Activated CD8-positive, alpha-beta T cell treated with anti-CD3 and anti-CD28 coated beads for 36 hours (primary cell): ENCODE results near the gene THY1. TPM values are rescaled to one million over a fixed set of nuclear protein-coding genes. Genes with fewer than 3 reads are reported as not detected.

Experiments
- ATAC-seq: fragments of 200-7000 bp; cut with Tn5 transposase; one replicate; pipeline ENCODE4 v1.10.0; 2021; ENCODE audit warnings: mild to moderate bottlenecking, moderate library complexity
- CTCF ChIA-PET: fragments of 350-600 bp; sonication (Branson Sonifier 250); formaldehyde crosslinking; loops from one replicate; lab custom pipeline; 2021; ENCODE audit warnings: antibody characterized with exemption; lab: Charles Lee
- POLR2A ChIA-PET: fragments of 350-600 bp; sonication (Branson Sonifier 250); formaldehyde crosslinking; loops from one replicate; lab custom pipeline; 2021; ENCODE audit warnings: antibody characterized with exemption; lab: Charles Lee
- DNase-seq: peaks from one replicate; pipeline ENCODE4 v3.0.0-alpha.2; 2020
- H3K27ac Mint-ChIP-seq: one replicate; pipeline ENCODE4 v1.8.0; 2021; ENCODE audit warnings: mild to moderate bottlenecking, mixed read lengths
- H3K27me3 Mint-ChIP-seq: one replicate; pipeline ENCODE4 v1.8.0; 2021; ENCODE audit warnings: mixed read lengths
- H3K36me3 Mint-ChIP-seq: one replicate; pipeline ENCODE4 v1.8.0; 2021; ENCODE audit warnings: low read depth, mixed read lengths
- H3K4me1 Mint-ChIP-seq: one replicate; pipeline ENCODE4 v1.8.0; 2021; ENCODE audit warnings: low read depth, mixed read lengths
- H3K4me3 Mint-ChIP-seq: one replicate; pipeline ENCODE4 v1.8.0; 2021; ENCODE audit warnings: mild to moderate bottlenecking, moderate library complexity, mixed read lengths
- H3K9me3 Mint-ChIP-seq: one replicate; pipeline ENCODE4 v1.8.0; 2021; ENCODE audit warnings: mixed read lengths
- CTCF ChIP-seq: fragments of 200-600 bp; IDR thresholded peaks from one replicate; pipeline ENCODE4 v1.8.0; 2022; ENCODE audit warnings: antibody characterized with exemption, mild to moderate bottlenecking
- intact Hi-C: fragments of 100-400 bp; cut with micrococcal nuclease; formaldehyde crosslinking; loops from one replicate; pipeline ENCODE4 v1.10.0; 2022
- total RNA-seq, 2 experiments: library from RNA; stranded (reverse); gene quantifications; one replicate each; pipeline ENCODE4 v1.2.3, GENCODE V29; 2021

THY1 gene
- total RNA-seq, 2 experiments from 2014 or later = 0.18 to 0.40 TPM

- intact Hi-C loops = no loop called here
- no peak for DNase-seq
- Mint-ChIP-seq H3K9me3 (peaks cover 2% of the 10 kb centered on the region), H3K27ac (no peak overlapping the region), H3K4me1 (no peaks in the 10 kb centered on the region), H3K4me3 (no peak overlapping the region), H3K27me3 (peaks cover 10% of the 10 kb centered on the region), H3K36me3 (no peaks in the 10 kb centered on the region)
- ATAC-seq = no peak
- TF ChIP-seq CTCF = no peak
- POLR2A ChIA-PET = no interaction called here
- CTCF ChIA-PET = interaction anchor here (1.5 kb wide), 1 partner anchor 59 kb away, joined by 4 read pairs; no protein-coding TSS in a partner anchor
Measured at GRCh38 chr11:119415517-119415916, 7.5 kb downstream of the THY1 start.

GRCh38 chr11:119414734-119415133 lies 8.2 kb downstream of the THY1 start:
- H3K27ac Mint-ChIP-seq = no peak overlapping the region
- no peak overlapping the region for H3K4me3 Mint-ChIP-seq
- H3K27me3 Mint-ChIP-seq = peaks cover 2% of the 10 kb centered on the region
- no peaks in the 10 kb centered on the region for H3K36me3 Mint-ChIP-seq
- ATAC-seq (no peak), DNase-seq (no peak)
- H3K9me3 Mint-ChIP-seq = peaks cover 2% of the 10 kb centered on the region
- no peaks in the 10 kb centered on the region for H3K4me1 Mint-ChIP-seq
- no peak for TF ChIP-seq CTCF
- POLR2A ChIA-PET = no interaction called here
- CTCF ChIA-PET = interaction anchor here (1.3 kb wide), 1 partner anchor 119 kb away, joined by 3 read pairs; no protein-coding TSS in a partner anchor
- intact Hi-C loops = no loop called here

GRCh38 chr11:119414321-119414720 lies 8.7 kb downstream of the THY1 start:
- POLR2A ChIA-PET = no interaction called here
- no peak for TF ChIP-seq CTCF
- DNase-seq = no peak
- H3K9me3 Mint-ChIP-seq = peaks cover 2% of the 10 kb centered on the region
- no peak for ATAC-seq
- no peak overlapping the region for H3K27ac Mint-ChIP-seq
- no peaks in the 10 kb centered on the region for H3K27me3 Mint-ChIP-seq
- H3K4me1 Mint-ChIP-seq = no peaks in the 10 kb centered on the region
- intact Hi-C loops = no loop called here
- no peak overlapping the region for H3K4me3 Mint-ChIP-seq
- no peaks in the 10 kb centered on the region for H3K36me3 Mint-ChIP-seq
- CTCF ChIA-PET = interaction anchor here (1.3 kb wide), 1 partner anchor 120 kb away, joined by 3 read pairs; no protein-coding TSS in a partner anchor

GRCh38 chr11:119412072-119412471 lies 10.9 kb downstream of the THY1 start:
- Mint-ChIP-seq H3K9me3 (peaks cover 2% of the 10 kb centered on the region), H3K4me1 (no peaks in the 10 kb centered on the region), H3K4me3 (no peak overlapping the region), H3K36me3 (no peaks in the 10 kb centered on the region), H3K27ac (no peak overlapping the region), H3K27me3 (no peaks in the 10 kb centered on the region)
- CTCF ChIA-PET = interaction anchor here (1.2 to 1.6 kb wide), 2 partner anchors 63 to 91 kb away, joined by 3 to 4 read pairs; no protein-coding TSS in a partner anchor
- POLR2A ChIA-PET = no interaction called here
- ATAC-seq (no peak), DNase-seq (no peak)
- intact Hi-C loops = no loop called here
- TF ChIP-seq CTCF = no peak

- no peak for TF ChIP-seq CTCF
- ATAC-seq (no peak), DNase-seq (no peak)
- Mint-ChIP-seq H3K4me3 (no peak overlapping the region), H3K9me3 (peaks cover 2% of the 10 kb centered on the region), H3K27ac (no peak overlapping the region), H3K4me1 (no peaks in the 10 kb centered on the region), H3K27me3 (no peaks in the 10 kb centered on the region), H3K36me3 (no peaks in the 10 kb centered on the region)
- POLR2A ChIA-PET = no interaction called here
- intact Hi-C loops = no loop called here
- CTCF ChIA-PET = interaction anchor here (0.8 kb wide), 1 partner anchor 70 kb away, joined by 3 read pairs; no protein-coding TSS in a partner anchor
Measured at GRCh38 chr11:119410501-119410900, 12.5 kb downstream of the THY1 start.
